SK-N-SH (cell line): Measurements from ENCODE around the gene CCDC50. TPM values are rescaled to one million over a fixed set of nuclear protein-coding genes. Genes with fewer than 3 reads are reported as not detected.

Experiments
- CTCF ChIA-PET: fragments of 300-600, 350-600 bp; formaldehyde crosslinking; extraction: SDS; loops from one replicate; lab custom pipeline; 2021; lab: Yijun Ruan, JAX
- POLR2A ChIA-PET: fragments of 350-600 bp; sonication (Branson Sonifier 250); formaldehyde crosslinking; extraction: SDS; loops from one replicate; lab custom pipeline; 2020; ENCODE audit warnings: antibody characterized with exemption, inconsistent platforms; lab: Yijun Ruan, JAX
- DNase-seq: peaks from one replicate; pipeline ENCODE4 v3.0.0; 2012
- H2AFZ ChIP-seq: fragments of 200-600 bp; sonication (generic); 2 replicates; pipeline ENCODE4 v1.8.1; 2016; ENCODE audit warnings: antibody characterized with exemption, mild to moderate bottlenecking, low read depth
- H3F3A ChIP-seq: fragments of 200-600 bp; sonication (generic); replicated peaks from 2 replicates; pipeline ENCODE3; 2016; ENCODE audit warnings: antibody characterized with exemption, mild to moderate bottlenecking; ENCODE audit not compliant: insufficient read depth
- H3K27ac ChIP-seq, 2 experiments: fragments of 200-500 bp in 1 of 2; fragments of 200-600 bp in 1 of 2; sonication (Bioruptor generic) in 1 of 2; sonication (generic), shearing (Covaris generic) in 1 of 2; 2 replicates each; pipeline versions ENCODE4 v1.5.1 to v1.6.1; 2014 to 2016; ENCODE audit warnings: low read depth in 2 of 2, inconsistent platforms in 1 of 2, low read length in 1 of 2, mild to moderate bottlenecking in 1 of 2, mixed read lengths in 1 of 2
- H3K27me3 ChIP-seq: fragments of 200-600 bp; sonication (generic), shearing (Covaris generic); 2 replicates; pipeline ENCODE4 v1.6.1; 2016; ENCODE audit warnings: mixed run types; ENCODE audit not compliant: insufficient read depth
- H3K36me3 ChIP-seq, 2 experiments: fragments of 200-500 bp in 1 of 2; fragments of 200-600 bp in 1 of 2; sonication (Bioruptor generic) in 1 of 2; sonication (generic) in 1 of 2; replicated peaks in 1 of 2; 2 replicates each; pipeline versions ENCODE3 to v1.5.1; 2014 to 2016; ENCODE audit warnings: low read length in 1 of 2, mild to moderate bottlenecking in 1 of 2; ENCODE audit not compliant: insufficient read depth in 2 of 2, control insufficient read depth in 1 of 2
- H3K4me1 ChIP-seq, 2 experiments: fragments of 200-500 bp in 1 of 2; fragments of 200-600 bp in 1 of 2; sonication (Bioruptor generic) in 1 of 2; sonication (generic), shearing (Covaris generic) in 1 of 2; 2 replicates each; pipeline versions ENCODE4 v1.5.1 to v1.6.1; 2014 to 2016; ENCODE audit warnings: low read depth in 1 of 2, low read length in 1 of 2, mixed run types in 1 of 2; ENCODE audit not compliant: insufficient read depth in 2 of 2, control insufficient read depth in 1 of 2
- H3K4me2 ChIP-seq: fragments of 200-600 bp; sonication (generic), shearing (Covaris generic); 2 replicates; pipeline ENCODE4 v1.6.1; 2017; ENCODE audit warnings: mixed run types
- H3K4me3 ChIP-seq, 2 experiments: fragments of 200-500 bp in 1 of 2; fragments of 200-600 bp in 1 of 2; sonication (Bioruptor generic) in 1 of 2; sonication (generic), shearing (Covaris generic) in 1 of 2; 2 replicates each; pipeline versions ENCODE4 v1.5.1 to v1.8.1; 2014 to 2016; ENCODE audit warnings: low read depth in 2 of 2, inconsistent platforms in 1 of 2, low read length in 1 of 2, mild to moderate bottlenecking in 1 of 2, mixed read lengths in 1 of 2, moderate library complexity in 1 of 2
- H3K79me2 ChIP-seq: fragments of 200-600 bp; sonication (generic); 2 replicates; pipeline ENCODE4 v1.8.1; 2017; ENCODE audit warnings: mild to moderate bottlenecking; ENCODE audit not compliant: insufficient read depth
- H3K9ac ChIP-seq: fragments of 200-600 bp; sonication (generic); 2 replicates; pipeline ENCODE4 v1.6.1; 2017; ENCODE audit warnings: mixed run types
- H3K9me2 ChIP-seq: fragments of 200-600 bp; sonication (generic); 2 replicates; pipeline ENCODE4 v1.6.1; 2017; ENCODE audit warnings: mixed run types
- H3K9me3 ChIP-seq: fragments of 200-600 bp; sonication (generic); 2 replicates; pipeline ENCODE4 v1.6.1; 2017; ENCODE audit warnings: mixed run types, mild to moderate bottlenecking, moderate library complexity
- H4K20me1 ChIP-seq: fragments of 200-600 bp; sonication (generic); 2 replicates; pipeline ENCODE4 v1.6.1; 2017; ENCODE audit warnings: mild to moderate bottlenecking, mixed run types; ENCODE audit not compliant: insufficient read depth
- CHD2 ChIP-seq: fragments of 150-350 bp; IDR thresholded peaks from 2 replicates; pipeline ENCODE4 v1.6.1; 2018; ENCODE audit warnings: low read length; ENCODE audit not compliant: partially characterized antibody
- FOXJ3 ChIP-seq: sonication (generic); formaldehyde crosslinking; IDR thresholded peaks from 2 replicates; pipeline ENCODE4 v1.5.1; 2020; ENCODE audit warnings: mild to moderate bottlenecking, missing genetic modification reagents
- FOXM1 ChIP-seq: IDR thresholded peaks from 2 replicates; pipeline ENCODE4 v1.4.0; 2012; ENCODE audit warnings: low read depth, mild to moderate bottlenecking
- GATA2 ChIP-seq: sonication (generic); formaldehyde crosslinking; IDR thresholded peaks from 2 replicates; pipeline ENCODE4 v1.5.0; 2020; ENCODE audit warnings: mild to moderate bottlenecking, missing genetic modification reagents
- MEF2A ChIP-seq: IDR thresholded peaks from 2 replicates; pipeline ENCODE4 v1.4.0; 2012; ENCODE audit warnings: low read depth, borderline replicate concordance
- NFIC ChIP-seq: IDR thresholded peaks from 2 replicates; pipeline ENCODE4 v1.4.0; 2012; ENCODE audit warnings: borderline replicate concordance
- RAD21 ChIP-seq: IDR thresholded peaks from 2 replicates; pipeline ENCODE4 v1.6.1; 2012; ENCODE audit warnings: mild to moderate bottlenecking, low read length
- RCOR1 ChIP-seq: fragments of 150-350 bp; IDR thresholded peaks from 2 replicates; pipeline ENCODE4 v1.6.1; 2017; ENCODE audit warnings: antibody characterized with exemption, low read length
- RXRA ChIP-seq: IDR thresholded peaks from 2 replicates; pipeline ENCODE4 v1.4.0; 2012; ENCODE audit warnings: low read depth, mild to moderate bottlenecking, borderline replicate concordance
- SIN3A ChIP-seq: IDR thresholded peaks from 2 replicates; pipeline ENCODE4 v1.6.1; 2012; ENCODE audit warnings: low read depth, mild to moderate bottlenecking, low read length, moderate library complexity, borderline replicate concordance
- YY1 ChIP-seq: IDR thresholded peaks from 2 replicates; pipeline ENCODE4 v1.4.0; 2012; ENCODE audit warnings: low read depth, mild to moderate bottlenecking
- WGBS: methylation state at CpG from one replicate; pipeline ENCODE4 v1.1.6; 2017; ENCODE audit warnings: low lambda C conversion rate; 5-methylcytosine and 5-hydroxymethylcytosine counted together
- polyA plus RNA-seq, 3 experiments: library from polyadenylated mRNA; depleted of rRNA; stranded (reverse); fragments of >200 nt; gene quantifications; 2 replicates each; pipeline ENCODE4 v1.2.3, GENCODE V29; 2012
- TF ChIP-seq, protein P1 (sequence below): IDR thresholded peaks from 2 replicates; pipeline ENCODE4 v1.4.0; 2012; ENCODE audit warnings: low read depth, borderline replicate concordance
- TF ChIP-seq, protein P2 (sequence below): fragments of 150-350 bp; IDR thresholded peaks from 2 replicates; pipeline ENCODE4 v1.6.1; 2016; ENCODE audit warnings: mild to moderate bottlenecking, low read depth, low read length
- TF ChIP-seq, protein P3 (sequence below): IDR thresholded peaks from 2 replicates; pipeline ENCODE4 v1.6.1; 2012; ENCODE audit warnings: mild to moderate bottlenecking, low read depth, low read length, moderate library complexity
- TF ChIP-seq, protein P4 (sequence below): fragments of 150-350 bp; IDR thresholded peaks from 2 replicates; pipeline ENCODE4 v1.6.1; 2017; ENCODE audit warnings: antibody characterized with exemption, low read length, low read depth, borderline replicate concordance
- TF ChIP-seq, protein P5 (sequence below): IDR thresholded peaks from 2 replicates; pipeline ENCODE4; 2012

The CCDC50 gene
- polyA plus RNA-seq, 1 of the 3 experiments (the other 2 are of a cell fraction), result 21.9 TPM

DNA sequence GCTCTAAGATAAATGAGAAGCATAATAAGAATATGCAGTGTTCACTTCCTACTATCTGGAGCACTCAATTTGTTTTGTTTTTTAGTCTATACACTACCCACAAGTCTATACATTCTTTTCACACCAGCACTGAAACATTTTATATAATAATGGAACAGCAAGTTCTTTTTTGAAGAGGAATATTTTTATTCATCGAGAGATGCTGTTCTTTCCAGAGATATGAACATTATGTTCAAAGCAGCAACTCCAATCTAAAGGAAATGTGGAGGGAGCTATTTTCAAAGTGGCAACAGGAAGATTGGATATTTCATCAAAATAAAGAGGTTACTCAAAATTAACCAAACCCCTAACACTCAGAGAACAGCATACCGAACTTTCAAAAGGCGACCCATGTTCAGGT is 115.4 kb downstream of the CCDC50 start:
- Histone ChIP-seq H3K4me3 (no peak overlapping the region), H3K9ac (no peak overlapping the region), H3K79me2 (no peaks in the 10 kb centered on the region), H3K9me2 (no peaks in the 10 kb centered on the region), H2AFZ (no peak overlapping the region), H3K4me2 (no peak overlapping the region), H3K27ac (no peak overlapping the region), H3F3A (no peaks in the 10 kb centered on the region), H4K20me1 (no peaks in the 10 kb centered on the region), H3K36me3 (peaks cover 0 to 6% of the 10 kb centered on the region in 2 experiments), H3K9me3 (no peaks in the 10 kb centered on the region), H3K4me1 (no peaks in the 10 kb centered on the region), H3K27me3 (no peaks in the 10 kb centered on the region)
- ChIA-PET POLR2A (no interaction called here), CTCF (interaction anchor here (1.3 kb wide), 1 partner anchor 1000 kb away, joined by 3 read pairs; no protein-coding TSS in a partner anchor)
- WGBS, result 55% methylated on average over 3 of the region's 3 CpGs
- TF ChIP-seq RAD21, result no peak
- TF ChIP-seq, protein P1, sequence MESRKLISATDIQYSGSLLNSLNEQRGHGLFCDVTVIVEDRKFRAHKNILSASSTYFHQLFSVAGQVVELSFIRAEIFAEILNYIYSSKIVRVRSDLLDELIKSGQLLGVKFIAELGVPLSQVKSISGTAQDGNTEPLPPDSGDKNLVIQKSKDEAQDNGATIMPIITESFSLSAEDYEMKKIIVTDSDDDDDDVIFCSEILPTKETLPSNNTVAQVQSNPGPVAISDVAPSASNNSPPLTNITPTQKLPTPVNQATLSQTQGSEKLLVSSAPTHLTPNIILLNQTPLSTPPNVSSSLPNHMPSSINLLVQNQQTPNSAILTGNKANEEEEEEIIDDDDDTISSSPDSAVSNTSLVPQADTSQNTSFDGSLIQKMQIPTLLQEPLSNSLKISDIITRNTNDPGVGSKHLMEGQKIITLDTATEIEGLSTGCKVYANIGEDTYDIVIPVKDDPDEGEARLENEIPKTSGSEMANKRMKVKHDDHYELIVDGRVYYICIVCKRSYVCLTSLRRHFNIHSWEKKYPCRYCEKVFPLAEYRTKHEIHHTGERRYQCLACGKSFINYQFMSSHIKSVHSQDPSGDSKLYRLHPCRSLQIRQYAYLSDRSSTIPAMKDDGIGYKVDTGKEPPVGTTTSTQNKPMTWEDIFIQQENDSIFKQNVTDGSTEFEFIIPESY, result no peak
- no peak for TF ChIP-seq NFIC
- no peak for TF ChIP-seq YY1
- no peak for TF ChIP-seq FOXM1
- TF ChIP-seq, protein P2, sequence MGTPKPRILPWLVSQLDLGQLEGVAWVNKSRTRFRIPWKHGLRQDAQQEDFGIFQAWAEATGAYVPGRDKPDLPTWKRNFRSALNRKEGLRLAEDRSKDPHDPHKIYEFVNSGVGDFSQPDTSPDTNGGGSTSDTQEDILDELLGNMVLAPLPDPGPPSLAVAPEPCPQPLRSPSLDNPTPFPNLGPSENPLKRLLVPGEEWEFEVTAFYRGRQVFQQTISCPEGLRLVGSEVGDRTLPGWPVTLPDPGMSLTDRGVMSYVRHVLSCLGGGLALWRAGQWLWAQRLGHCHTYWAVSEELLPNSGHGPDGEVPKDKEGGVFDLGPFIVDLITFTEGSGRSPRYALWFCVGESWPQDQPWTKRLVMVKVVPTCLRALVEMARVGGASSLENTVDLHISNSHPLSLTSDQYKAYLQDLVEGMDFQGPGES, result no peak
- TF ChIP-seq, protein P3, sequence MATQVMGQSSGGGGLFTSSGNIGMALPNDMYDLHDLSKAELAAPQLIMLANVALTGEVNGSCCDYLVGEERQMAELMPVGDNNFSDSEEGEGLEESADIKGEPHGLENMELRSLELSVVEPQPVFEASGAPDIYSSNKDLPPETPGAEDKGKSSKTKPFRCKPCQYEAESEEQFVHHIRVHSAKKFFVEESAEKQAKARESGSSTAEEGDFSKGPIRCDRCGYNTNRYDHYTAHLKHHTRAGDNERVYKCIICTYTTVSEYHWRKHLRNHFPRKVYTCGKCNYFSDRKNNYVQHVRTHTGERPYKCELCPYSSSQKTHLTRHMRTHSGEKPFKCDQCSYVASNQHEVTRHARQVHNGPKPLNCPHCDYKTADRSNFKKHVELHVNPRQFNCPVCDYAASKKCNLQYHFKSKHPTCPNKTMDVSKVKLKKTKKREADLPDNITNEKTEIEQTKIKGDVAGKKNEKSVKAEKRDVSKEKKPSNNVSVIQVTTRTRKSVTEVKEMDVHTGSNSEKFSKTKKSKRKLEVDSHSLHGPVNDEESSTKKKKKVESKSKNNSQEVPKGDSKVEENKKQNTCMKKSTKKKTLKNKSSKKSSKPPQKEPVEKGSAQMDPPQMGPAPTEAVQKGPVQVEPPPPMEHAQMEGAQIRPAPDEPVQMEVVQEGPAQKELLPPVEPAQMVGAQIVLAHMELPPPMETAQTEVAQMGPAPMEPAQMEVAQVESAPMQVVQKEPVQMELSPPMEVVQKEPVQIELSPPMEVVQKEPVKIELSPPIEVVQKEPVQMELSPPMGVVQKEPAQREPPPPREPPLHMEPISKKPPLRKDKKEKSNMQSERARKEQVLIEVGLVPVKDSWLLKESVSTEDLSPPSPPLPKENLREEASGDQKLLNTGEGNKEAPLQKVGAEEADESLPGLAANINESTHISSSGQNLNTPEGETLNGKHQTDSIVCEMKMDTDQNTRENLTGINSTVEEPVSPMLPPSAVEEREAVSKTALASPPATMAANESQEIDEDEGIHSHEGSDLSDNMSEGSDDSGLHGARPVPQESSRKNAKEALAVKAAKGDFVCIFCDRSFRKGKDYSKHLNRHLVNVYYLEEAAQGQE, result no peak
- no peak for TF ChIP-seq MEF2A
- TF ChIP-seq SIN3A, result no peak
- no peak for TF ChIP-seq FOXJ3 (CRISPR knock-in tag)
- no peak for TF ChIP-seq CHD2
- TF ChIP-seq GATA2 (CRISPR knock-in tag), result no peak
- no peak for TF ChIP-seq RXRA
- TF ChIP-seq, protein P4, sequence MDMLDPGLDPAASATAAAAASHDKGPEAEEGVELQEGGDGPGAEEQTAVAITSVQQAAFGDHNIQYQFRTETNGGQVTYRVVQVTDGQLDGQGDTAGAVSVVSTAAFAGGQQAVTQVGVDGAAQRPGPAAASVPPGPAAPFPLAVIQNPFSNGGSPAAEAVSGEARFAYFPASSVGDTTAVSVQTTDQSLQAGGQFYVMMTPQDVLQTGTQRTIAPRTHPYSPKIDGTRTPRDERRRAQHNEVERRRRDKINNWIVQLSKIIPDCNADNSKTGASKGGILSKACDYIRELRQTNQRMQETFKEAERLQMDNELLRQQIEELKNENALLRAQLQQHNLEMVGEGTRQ, result no peak
- TF ChIP-seq RCOR1, result no peak
- TF ChIP-seq, protein P5, sequence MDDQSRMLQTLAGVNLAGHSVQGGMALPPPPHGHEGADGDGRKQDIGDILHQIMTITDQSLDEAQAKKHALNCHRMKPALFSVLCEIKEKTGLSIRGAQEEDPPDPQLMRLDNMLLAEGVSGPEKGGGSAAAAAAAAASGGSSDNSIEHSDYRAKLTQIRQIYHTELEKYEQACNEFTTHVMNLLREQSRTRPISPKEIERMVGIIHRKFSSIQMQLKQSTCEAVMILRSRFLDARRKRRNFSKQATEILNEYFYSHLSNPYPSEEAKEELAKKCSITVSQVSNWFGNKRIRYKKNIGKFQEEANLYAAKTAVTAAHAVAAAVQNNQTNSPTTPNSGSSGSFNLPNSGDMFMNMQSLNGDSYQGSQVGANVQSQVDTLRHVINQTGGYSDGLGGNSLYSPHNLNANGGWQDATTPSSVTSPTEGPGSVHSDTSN, result no peak
- no peak for DNase-seq
